Measurements from ENCODE around the gene TBC1D14. TPM values are rescaled to one million over a fixed set of nuclear protein-coding genes. Genes with fewer than 3 reads are reported as not detected.

Gene TBC1D14
- total RNA-seq, 4 donors from 2014 or later = 54.7 to 101 (median 73.3) TPM

- 50 to 67% methylated on average over 12 to 13 of the region's 13 CpGs for WGBS, 2 donors
- intact Hi-C loops (cut with DNase I; ENCODE audit: low total_unique reads) = no loop called here
- H3K4me3 ChIP-seq (ENCODE audit: low read depth, poor library complexity, severe bottlenecking) = no peak overlapping the region
- TF ChIP-seq, protein P1, sequence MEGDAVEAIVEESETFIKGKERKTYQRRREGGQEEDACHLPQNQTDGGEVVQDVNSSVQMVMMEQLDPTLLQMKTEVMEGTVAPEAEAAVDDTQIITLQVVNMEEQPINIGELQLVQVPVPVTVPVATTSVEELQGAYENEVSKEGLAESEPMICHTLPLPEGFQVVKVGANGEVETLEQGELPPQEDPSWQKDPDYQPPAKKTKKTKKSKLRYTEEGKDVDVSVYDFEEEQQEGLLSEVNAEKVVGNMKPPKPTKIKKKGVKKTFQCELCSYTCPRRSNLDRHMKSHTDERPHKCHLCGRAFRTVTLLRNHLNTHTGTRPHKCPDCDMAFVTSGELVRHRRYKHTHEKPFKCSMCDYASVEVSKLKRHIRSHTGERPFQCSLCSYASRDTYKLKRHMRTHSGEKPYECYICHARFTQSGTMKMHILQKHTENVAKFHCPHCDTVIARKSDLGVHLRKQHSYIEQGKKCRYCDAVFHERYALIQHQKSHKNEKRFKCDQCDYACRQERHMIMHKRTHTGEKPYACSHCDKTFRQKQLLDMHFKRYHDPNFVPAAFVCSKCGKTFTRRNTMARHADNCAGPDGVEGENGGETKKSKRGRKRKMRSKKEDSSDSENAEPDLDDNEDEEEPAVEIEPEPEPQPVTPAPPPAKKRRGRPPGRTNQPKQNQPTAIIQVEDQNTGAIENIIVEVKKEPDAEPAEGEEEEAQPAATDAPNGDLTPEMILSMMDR (IDR thresholded peaks at IDR 0.05) = no peak
- no peak for TF ChIP-seq POLR2A (IDR thresholded peaks at IDR 0.05)
- DNase-seq (ENCODE audit: low spot score in 2 of 2) = peak in 1 of 2 donors; percentile 63
These were observed 17.3 kb downstream of the TBC1D14 start for GRCh38 chr4:6926681-6927478.

DNA sequence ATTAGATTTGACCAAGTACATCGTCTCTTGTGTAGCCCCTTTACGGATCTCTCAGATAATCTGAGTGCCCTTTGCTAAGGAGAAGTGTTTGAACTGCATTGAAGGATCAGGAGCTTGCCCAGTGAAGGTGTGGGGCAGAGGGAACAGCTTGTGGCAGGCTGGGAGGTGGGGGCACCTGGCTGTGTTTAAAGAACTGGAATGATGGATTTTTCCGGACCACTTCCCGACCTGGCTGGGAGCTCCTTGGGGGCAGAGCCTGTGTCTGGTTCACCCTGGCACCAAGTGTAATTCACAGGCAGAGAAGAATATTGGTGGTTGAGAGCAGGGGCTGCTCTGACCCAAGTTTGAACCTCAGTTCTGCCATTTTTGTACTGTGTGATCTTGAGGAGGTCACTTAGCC lies 18.5 kb downstream of the TBC1D14 start:
- no peak for DNase-seq (ENCODE audit: low spot score in 2 of 2)
- no peak for TF ChIP-seq POLR2A (IDR thresholded peaks at IDR 0.05)
- TF ChIP-seq, protein P1 (IDR thresholded peaks at IDR 0.05) = no peak
- 93 to 95% methylated on average over 4 of the region's 4 CpGs for WGBS, 2 donors
- intact Hi-C loops (cut with DNase I; ENCODE audit: low total_unique reads) = no loop called here
- H3K4me3 ChIP-seq (ENCODE audit: low read depth, poor library complexity, severe bottlenecking) = no peak overlapping the region

- 73 to 82% methylated on average over 9 of the region's 9 CpGs for WGBS, 2 donors
These were observed 19.7 kb downstream of the TBC1D14 start for GRCh38 chr4:6929339-6929811.

DNA sequence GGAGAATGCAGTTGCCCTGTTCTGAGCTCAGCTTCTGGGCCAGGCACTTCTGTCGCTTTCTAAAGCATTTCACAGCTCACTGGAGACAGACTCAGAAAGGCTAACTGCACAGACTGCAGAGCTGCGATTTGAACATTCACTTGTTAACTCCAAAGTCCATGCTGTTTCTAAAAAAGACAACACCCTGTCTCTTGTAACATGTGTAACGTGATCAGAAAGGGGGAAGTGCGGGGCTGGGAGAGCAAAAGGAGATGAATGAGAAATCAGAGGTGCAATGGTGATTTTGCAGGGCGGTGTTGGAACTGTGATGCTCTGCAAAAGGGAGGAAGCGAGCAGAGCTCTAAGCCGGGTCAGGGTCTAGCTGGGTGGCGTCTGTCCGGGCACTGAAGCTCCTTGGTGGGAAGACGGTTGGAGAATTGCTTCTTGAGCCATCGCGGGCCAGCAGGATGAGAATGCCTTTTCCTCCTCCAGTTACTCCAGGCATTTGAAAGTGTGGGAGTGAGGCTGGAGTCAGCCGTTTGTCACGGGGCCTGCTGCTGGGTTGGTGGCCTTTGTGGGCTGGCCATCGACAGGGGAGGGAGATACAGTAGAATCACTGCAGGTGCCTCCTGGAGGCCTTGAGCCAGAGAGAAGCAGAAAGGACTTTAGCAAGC lies 20.3 kb downstream of the TBC1D14 start:
- no peak overlapping the region for H3K4me3 ChIP-seq (ENCODE audit: low read depth, poor library complexity, severe bottlenecking)
- DNase-seq (ENCODE audit: low spot score in 2 of 2) = no peak
- TF ChIP-seq, protein P1 (IDR thresholded peaks at IDR 0.05) = no peak
- TF ChIP-seq POLR2A (IDR thresholded peaks at IDR 0.05) = no peak
- intact Hi-C loops (cut with DNase I; ENCODE audit: low total_unique reads) = no loop called here
- 76% methylated on average over 15 of the region's 15 CpGs for WGBS, 2 donors

More at GRCh38 chr4:6929339-6929811, 19.7 kb downstream of the TBC1D14 start:
- no peak for DNase-seq (ENCODE audit: low spot score in 2 of 2)
- no peak overlapping the region for H3K4me3 ChIP-seq (ENCODE audit: low read depth, poor library complexity, severe bottlenecking)
- intact Hi-C loops (cut with DNase I; ENCODE audit: low total_unique reads) = no loop called here
- TF ChIP-seq POLR2A (IDR thresholded peaks at IDR 0.05) = no peak
- TF ChIP-seq, protein P1 (IDR thresholded peaks at IDR 0.05) = no peak

DNA sequence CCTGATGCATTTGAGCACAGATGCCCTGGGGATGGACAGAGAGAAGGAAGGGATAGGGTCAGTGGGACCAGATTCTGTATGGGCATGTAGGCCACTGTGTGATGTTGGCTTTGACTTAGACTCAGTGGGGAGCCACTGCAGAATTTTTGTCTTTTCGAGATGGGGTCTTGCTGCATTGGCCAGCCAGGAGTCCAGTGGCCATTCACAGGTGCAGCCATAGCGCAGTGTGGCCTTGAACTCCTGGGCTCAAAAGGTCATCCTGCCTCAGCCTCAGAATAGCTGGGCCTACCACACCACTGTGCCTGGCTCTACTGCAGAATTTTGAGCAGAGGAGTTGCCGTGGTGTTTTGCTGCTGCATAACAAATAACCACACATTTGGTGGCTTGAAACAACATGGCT lies 22.8 kb downstream of the TBC1D14 start:
- 94 to 100% methylated on average over 2 to 3 of the region's 3 CpGs for WGBS, 2 donors
- DNase-seq (ENCODE audit: low spot score in 2 of 2) = no peak
- intact Hi-C loops (cut with DNase I; ENCODE audit: low total_unique reads) = no loop called here
- no peak overlapping the region for H3K4me3 ChIP-seq (ENCODE audit: low read depth, poor library complexity, severe bottlenecking)
- TF ChIP-seq, protein P1 (IDR thresholded peaks at IDR 0.05) = no peak
- no peak for TF ChIP-seq POLR2A (IDR thresholded peaks at IDR 0.05)

Data from lower leg skin (tissue), 4 donors.